Embryonic facial prominence (tissue), 1 donor: ENCODE measurements around the gene NTF3.

Source experiments
- DNase-seq: peaks from one replicate; pipeline ENCODE4 v3.0.0-alpha.2; 2016; ENCODE audit errors: extremely low spot score

Gene NTF3

GRCh38 chr12:5432011-5432400, at the start of gene NTF3:
TSS of gene NTF3 (plus strand) at chr12:5432108. CDS start at chr12:5432325, 217 bp downstream.
- DNase-seq: no peak

GRCh38 chr12:5384015-5384414, 47.9 kb upstream of the NTF3 start:
- DNase-seq: no peak

GRCh38 chr12:5388581-5389535, 43.0 kb upstream of the NTF3 start:
- DNase-seq: no peak

- DNase-seq: no peak
Observed at GRCh38 chr12:5390174-5390799, 41.6 kb upstream of the NTF3 start.

- no peak for DNase-seq
Observed at GRCh38 chr12:5391653-5392052, 40.3 kb upstream of the NTF3 start.

GRCh38 chr12:5392961-5393360, 38.9 kb upstream of the NTF3 start:
- no peak for DNase-seq

- DNase-seq: no peak
Observed at GRCh38 chr12:5395443-5396271, 36.3 kb upstream of the NTF3 start.

- no peak for DNase-seq
Observed at GRCh38 chr12:5396541-5396940, 35.4 kb upstream of the NTF3 start.

GRCh38 chr12:5399266-5399665, 32.6 kb upstream of the NTF3 start:
- no peak for DNase-seq

- no peak for DNase-seq
Observed at GRCh38 chr12:5402009-5402935, 29.6 kb upstream of the NTF3 start.

- no peak for DNase-seq
Observed at GRCh38 chr12:5403411-5403810, 28.5 kb upstream of the NTF3 start.

- no peak for DNase-seq
Observed at GRCh38 chr12:5407034-5407856, 24.7 kb upstream of the NTF3 start.

GRCh38 chr12:5409619-5410018, 22.3 kb upstream of the NTF3 start:
- no peak for DNase-seq

GRCh38 chr12:5416571-5416970, 15.3 kb upstream of the NTF3 start:
- no peak for DNase-seq

- DNase-seq: no peak
Observed at GRCh38 chr12:5417500-5417899, 14.4 kb upstream of the NTF3 start.

GRCh38 chr12:5428332-5429221, 3.3 kb upstream of the NTF3 start:
- DNase-seq: peak; percentile 78

- no peak for DNase-seq
Observed at GRCh38 chr12:5429741-5430557, 2.0 kb upstream of the NTF3 start.
